Measurements from ENCODE around the gene AKAP13.

Gene AKAP13

DNA sequence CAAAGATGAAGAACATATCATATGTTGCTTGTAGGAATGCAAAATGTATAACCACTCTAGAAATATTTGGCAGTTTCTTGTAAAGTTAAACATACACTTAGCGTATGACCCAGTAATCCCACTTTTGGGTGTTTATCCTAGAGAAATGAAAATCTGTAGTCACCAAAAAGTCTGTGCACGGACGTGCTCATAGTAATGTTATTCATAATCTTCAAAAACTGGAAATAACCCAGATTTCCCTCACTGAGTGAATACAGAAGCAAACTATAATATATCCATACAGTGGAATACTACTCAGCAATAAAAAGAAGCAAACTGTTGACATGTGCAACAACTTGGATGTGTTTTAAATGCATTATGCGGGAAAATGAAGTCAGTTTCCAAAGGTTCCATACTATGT lies 155.9 kb downstream of the AKAP13 start:
- FAIRE-seq: no peak
- TF ChIP-seq, protein P1, sequence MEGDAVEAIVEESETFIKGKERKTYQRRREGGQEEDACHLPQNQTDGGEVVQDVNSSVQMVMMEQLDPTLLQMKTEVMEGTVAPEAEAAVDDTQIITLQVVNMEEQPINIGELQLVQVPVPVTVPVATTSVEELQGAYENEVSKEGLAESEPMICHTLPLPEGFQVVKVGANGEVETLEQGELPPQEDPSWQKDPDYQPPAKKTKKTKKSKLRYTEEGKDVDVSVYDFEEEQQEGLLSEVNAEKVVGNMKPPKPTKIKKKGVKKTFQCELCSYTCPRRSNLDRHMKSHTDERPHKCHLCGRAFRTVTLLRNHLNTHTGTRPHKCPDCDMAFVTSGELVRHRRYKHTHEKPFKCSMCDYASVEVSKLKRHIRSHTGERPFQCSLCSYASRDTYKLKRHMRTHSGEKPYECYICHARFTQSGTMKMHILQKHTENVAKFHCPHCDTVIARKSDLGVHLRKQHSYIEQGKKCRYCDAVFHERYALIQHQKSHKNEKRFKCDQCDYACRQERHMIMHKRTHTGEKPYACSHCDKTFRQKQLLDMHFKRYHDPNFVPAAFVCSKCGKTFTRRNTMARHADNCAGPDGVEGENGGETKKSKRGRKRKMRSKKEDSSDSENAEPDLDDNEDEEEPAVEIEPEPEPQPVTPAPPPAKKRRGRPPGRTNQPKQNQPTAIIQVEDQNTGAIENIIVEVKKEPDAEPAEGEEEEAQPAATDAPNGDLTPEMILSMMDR (IDR thresholded peaks at IDR 0.05; ENCODE audit: insufficient read depth, missing control alignments): no peak
- no peak for DNase-seq (ENCODE audit: insufficient read length, low spot score)

DNA sequence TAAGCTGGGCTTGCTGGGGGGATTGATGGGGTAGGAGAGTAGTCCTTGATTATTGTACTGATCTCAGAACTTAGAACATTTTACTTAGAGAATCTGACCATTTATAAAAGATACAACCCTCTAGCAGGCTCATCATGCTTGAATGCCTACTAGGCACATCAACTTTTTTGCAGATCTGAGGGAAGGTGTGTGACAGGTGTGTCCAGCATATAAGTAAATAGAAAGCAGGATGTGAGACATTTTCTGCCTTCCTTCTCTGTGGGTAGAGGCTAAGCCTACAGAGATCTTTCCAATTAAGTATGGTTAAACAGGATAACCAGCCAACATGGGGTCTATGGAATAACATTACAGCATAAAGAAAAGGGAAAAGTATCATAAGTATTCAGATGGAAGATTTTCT lies 159.1 kb downstream of the AKAP13 start:
- DNase-seq (ENCODE audit: insufficient read length, low spot score): no peak
- TF ChIP-seq, protein P1 (IDR thresholded peaks at IDR 0.05; ENCODE audit: insufficient read depth, missing control alignments): no peak
- FAIRE-seq: no peak

DNA sequence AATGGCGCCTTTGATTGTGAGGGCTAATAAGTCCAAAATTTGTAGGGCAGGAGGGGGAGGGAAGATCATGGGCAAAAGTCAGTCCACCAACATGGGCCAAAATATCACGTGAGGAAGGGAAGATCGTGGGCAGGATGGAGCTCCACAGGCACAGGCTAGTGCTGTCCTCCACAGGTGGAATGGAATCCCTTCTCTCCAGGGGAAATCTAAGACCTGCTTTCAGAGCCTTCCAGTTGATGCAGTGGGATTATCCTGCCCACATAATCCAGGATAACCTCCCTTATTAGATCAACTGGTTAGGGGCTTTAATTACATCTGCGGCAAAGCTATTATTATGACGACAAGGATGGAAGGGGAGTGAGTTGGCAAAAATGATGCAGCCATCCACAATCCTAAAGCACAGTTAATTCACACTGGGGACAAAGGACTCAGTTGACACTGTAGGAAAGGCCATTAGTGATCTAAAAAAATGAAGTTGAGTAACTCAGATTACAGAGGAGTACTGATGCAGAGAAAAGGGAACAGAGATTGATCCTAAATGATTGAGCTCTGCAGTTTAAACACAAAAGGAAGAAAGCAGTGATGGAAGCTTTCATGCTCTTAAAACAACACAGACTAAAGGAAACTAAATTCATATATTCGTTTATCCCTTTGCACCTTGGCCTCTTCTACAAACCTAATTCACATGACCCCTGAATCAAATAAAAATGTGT lies 159.8 kb downstream of the AKAP13 start:
- DNase-seq (ENCODE audit: insufficient read length, low spot score) (peak; percentile 51), FAIRE-seq (peak; percentile 88)

DNA sequence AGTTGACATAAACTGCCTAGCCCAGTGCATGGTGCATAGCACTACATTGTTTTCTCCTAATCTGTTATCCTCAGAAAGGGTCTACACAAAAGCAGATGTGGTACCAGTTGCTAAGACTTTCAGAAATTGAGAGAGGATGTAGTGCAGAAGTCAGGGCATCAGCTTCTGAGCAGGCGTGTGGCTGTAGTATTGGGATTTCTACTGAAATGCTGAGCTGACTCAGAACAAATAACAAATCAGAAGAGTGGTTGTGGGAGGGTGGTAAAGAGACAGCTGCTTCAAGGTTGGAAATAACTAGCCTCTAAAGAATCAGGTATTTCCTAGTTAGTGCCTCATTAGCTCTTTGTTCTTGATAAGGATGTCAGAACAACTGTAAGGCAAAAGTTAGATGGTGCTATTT lies 161.3 kb downstream of the AKAP13 start:
- TF ChIP-seq, protein P1 (IDR thresholded peaks at IDR 0.05; ENCODE audit: insufficient read depth, missing control alignments): no peak
- DNase-seq (ENCODE audit: insufficient read length, low spot score) (no peak), FAIRE-seq (no peak)

More for the DNA sequence above, 159.8 kb downstream of the AKAP13 start:
- TF ChIP-seq, protein P1 (IDR thresholded peaks at IDR 0.05; ENCODE audit: insufficient read depth, missing control alignments): no peak

DNA sequence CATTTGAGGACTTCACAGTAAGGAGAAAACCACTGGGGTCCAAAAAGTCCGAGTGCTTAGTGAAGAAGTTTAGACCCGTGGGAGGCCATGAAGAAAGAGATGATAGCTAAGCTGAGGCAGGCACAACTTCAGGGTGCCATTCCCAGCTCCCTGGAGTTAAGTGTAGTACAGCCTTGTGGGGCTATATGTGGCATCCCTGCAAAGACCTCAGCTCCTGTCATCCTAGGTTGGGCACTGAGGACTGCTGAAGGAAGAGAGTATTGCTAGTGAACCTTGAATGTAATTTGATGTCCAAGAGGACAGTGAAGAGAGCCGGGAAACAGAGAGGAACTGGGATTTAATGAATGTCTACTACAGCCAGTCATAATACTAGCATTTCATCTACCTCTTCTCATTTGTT lies 162.1 kb downstream of the AKAP13 start:
- TF ChIP-seq, protein P1 (IDR thresholded peaks at IDR 0.05; ENCODE audit: insufficient read depth, missing control alignments): no peak
- DNase-seq (ENCODE audit: insufficient read length, low spot score): no peak
- no peak for FAIRE-seq

DNA sequence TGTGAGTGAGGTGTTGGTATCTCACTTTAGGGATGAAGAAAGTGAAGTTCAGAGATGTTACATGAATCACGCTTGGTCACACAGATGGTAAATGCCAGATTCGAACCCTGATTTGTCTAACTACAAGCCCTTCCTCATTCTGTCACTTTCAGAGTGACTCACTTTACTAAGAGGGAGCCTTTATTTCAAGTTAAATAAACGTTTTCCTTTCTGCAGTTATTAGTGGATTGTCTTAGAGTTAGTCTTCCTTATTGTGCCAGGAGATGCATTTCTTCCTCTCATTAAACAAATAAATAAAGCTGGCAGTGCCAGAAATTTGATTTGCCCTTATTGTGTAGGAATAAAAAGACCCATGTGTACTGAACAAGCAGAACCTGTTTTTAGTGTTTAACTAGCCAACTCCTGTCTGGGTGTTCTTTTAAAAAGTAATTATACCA lies 162.5 kb downstream of the AKAP13 start:
- TF ChIP-seq, protein P1 (IDR thresholded peaks at IDR 0.05; ENCODE audit: insufficient read depth, missing control alignments): no peak
- DNase-seq (ENCODE audit: insufficient read length, low spot score) (no peak), FAIRE-seq (no peak)

DNA sequence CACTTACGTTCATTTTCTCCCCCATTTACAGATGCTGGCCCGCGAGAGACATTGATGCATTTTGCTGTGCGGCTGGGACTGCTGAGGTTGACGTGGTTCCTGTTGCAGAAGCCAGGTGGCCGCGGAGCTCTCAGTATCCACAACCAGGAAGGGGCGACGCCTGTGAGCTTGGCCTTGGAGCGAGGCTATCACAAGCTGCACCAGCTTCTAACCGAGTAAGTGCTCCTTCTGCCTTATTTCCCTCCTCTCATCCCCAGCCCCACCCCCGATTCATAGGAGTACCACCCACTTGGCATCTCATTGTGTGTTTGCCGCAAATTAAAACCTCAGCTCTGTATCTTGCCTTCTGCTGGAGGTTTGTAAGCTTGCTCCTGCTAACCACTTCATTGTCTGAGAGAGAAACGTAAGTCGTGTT lies 163.3 kb downstream of the AKAP13 start:
- FAIRE-seq (no peak), DNase-seq (ENCODE audit: insufficient read length, low spot score) (no peak)

More for the DNA sequence above, 163.3 kb downstream of the AKAP13 start:
- TF ChIP-seq, protein P1 (IDR thresholded peaks at IDR 0.05; ENCODE audit: insufficient read depth, missing control alignments): no peak

All from D721Med (cell line).